GM12874 (cell line): ENCODE measurements around the gene MTHFSD.
A peak's percentile ranks its signal among the peaks of the same experiment; 100 is the strongest.

Source experiments
- CTCF ChIP-seq: IDR thresholded peaks from 2 replicates; pipeline ENCODE4 v1.5.1; 2011; ENCODE audit warnings: low read depth, mild to moderate bottlenecking, control low read depth, low read length, moderate library complexity; ENCODE audit not compliant: insufficient read depth

The MTHFSD gene

GRCh38 chr16:86519649-86520316 lies 35.3 kb downstream of the MTHFSD start:
- TF ChIP-seq CTCF: peak; percentile 87

GRCh38 chr16:86519007-86519648 lies 35.9 kb downstream of the MTHFSD start:
- TF ChIP-seq CTCF: no peak

GRCh38 chr16:86517652-86518258 lies 37.3 kb downstream of the MTHFSD start:
- TF ChIP-seq CTCF: peak; percentile 69

- no peak for TF ChIP-seq CTCF
These were observed 38.0 kb downstream of the MTHFSD start for GRCh38 chr16:86517033-86517432.

GRCh38 chr16:86516623-86517003 lies 38.4 kb downstream of the MTHFSD start:
- TF ChIP-seq CTCF: no peak

- no peak for TF ChIP-seq CTCF
These were observed 39.0 kb downstream of the MTHFSD start for GRCh38 chr16:86515777-86516622.

GRCh38 chr16:86515413-86515776 lies 39.6 kb downstream of the MTHFSD start:
- TF ChIP-seq CTCF: no peak
